Measurements from ENCODE around the gene B3GNT2.
"Not testable (repeated sequence)": the region's sequence is repeated elsewhere in the genome, so short reads cannot be mapped to it uniquely, and the experiment has no call there.

B3GNT2 gene

GRCh38 chr2:62184512-62185230 is 11.2 kb upstream of the B3GNT2 start:
- DNase-seq (ENCODE audit: insufficient read length, low spot score) (no peak), FAIRE-seq (no peak)

DNA sequence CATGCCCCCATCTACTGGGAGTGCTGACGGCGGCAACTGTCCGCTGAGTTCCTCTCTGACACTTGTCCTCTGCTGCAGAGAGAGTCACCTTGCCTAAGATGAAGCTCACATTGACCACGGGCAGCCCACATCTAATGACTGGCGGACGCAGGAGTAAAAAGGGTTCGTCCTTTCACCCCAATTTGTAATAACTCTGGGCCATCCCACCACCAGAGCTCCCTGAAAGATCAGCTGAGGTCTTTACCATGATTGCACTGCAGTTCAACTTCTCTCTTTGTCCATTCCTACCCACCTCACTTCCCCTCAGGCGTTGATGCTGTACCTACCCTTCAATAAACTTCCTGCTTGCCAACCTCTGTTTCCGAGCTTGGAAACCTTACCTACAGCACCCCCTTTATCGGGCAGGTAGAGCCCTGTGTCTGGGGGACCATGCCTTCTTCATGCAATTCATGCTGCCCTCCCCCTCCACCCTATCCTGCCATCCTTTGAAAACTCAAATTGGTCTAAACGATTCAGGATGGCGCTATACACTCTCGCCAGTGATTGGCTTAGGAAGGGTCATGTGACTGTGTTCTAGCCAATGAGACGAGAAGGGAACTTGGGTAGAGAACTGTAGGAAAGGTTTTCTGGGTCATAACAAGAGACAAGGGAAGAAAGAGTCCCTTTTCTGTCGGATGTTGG is 10.3 kb upstream of the B3GNT2 start:
- FAIRE-seq (no peak), DNase-seq (ENCODE audit: insufficient read length, low spot score) (no peak)

- no peak for FAIRE-seq
- DNase-seq (ENCODE audit: insufficient read length, low spot score), result no peak
Observed at GRCh38 chr2:62186156-62186905, 9.6 kb upstream of the B3GNT2 start.

GRCh38 chr2:62187246-62187645 is 8.7 kb upstream of the B3GNT2 start:
- DNase-seq (ENCODE audit: insufficient read length, low spot score) (no peak), FAIRE-seq (no peak)

DNA sequence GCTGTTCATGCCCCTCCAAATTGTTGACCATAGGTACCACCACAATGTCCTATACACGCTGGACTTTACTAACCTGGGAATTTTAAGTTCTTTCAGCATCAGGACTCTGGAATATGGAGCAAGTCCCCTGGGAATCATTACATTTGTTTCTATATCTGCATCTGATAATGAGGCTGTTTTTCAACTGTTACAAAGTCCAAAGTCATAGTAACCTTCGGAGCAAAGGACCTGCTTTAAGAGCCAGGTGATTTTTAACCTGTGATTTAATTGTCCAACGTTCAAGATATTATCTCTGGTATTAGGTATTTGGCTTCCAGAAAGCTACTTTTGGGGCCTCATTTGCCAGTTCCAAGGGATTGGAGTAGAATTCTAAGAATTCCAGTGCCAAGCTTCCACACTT is 7.5 kb upstream of the B3GNT2 start:
- DNase-seq (ENCODE audit: insufficient read length, low spot score) (no peak), FAIRE-seq (no peak)

DNA sequence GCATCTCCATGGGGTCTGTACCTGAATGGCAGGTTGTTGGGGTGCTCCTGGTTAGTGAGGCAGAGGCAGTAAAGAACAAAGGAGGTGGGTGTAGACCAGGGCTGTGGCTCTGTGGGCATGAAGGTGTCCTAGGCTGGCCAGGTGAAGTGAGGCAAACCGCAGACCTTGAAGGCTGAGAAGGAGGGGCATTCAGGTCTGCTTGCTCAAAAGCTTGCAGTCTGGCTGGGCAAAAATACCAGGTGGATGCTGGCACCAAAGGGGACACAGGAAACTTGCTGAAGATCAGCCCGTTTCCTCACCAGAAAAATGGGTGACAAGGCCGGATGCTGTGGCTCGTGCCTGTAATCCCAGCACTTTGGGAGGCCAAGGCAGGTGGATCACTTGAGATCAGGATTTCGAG is 6.7 kb upstream of the B3GNT2 start:
- DNase-seq (ENCODE audit: insufficient read length, low spot score) (no peak), FAIRE-seq (no peak)

DNA sequence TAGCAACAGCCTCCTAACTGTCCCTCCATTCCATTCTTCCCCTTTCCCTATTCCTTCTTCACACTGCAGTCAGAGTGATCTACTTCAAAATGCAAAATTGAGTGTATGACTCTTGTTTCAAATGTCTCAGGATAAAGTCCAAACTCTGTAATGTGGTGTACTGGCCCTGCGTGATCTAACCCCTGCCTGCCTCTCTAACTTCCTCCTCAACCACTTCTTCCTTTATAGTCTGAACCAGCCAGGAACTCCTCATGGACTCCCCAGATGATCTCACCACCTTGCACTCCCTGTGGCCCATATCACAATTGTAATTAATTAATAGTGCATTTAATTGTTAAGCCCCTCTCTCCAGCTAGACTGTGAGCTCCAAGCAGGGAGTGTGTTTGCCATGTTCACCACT is 3.1 kb upstream of the B3GNT2 start:
- DNase-seq (ENCODE audit: insufficient read length, low spot score) (no peak), FAIRE-seq (peak; percentile 18)

DNA sequence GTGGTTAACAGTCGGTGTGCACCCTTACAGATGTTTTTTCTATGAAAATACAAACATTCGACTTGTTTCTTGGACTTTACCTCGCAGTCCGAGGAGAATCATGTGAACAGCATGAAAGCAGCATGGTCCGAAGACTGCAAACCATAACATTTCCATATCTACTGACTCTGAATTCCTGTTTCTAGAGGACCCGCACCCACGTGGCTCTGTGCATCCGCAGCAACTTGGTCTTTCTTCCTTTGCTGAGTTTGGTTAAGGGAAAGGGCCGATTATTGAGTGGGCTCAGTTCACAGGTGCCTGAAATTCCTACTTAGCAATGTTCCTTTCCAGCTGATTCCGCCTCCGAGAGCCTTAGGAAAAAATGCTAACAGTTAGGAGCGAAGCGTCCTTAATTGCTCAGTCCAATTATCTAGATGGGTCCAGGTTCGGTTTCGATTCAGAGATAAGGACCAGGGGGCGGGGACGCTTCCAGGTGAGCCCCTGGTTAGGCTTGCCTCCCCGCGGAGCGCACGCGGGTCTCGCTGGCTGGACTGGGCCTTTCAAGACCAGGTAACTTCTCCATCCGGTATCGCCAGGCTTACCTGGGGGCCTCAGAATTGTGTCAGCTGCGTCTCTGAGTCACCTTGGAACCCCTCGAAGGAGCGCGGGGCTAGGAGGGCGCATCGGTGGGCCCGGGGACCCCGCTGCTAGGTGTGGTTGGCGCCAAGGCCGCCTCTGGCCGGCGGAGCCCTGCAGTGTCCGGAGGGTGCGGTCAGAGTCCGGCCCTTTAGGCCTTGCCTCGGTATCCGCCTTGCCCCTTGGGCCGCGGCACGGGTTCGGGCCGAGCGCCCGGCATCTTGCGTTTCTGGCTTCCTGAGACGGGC is 1.1 kb upstream of the B3GNT2 start:
- DNase-seq (ENCODE audit: insufficient read length, low spot score) (no peak), FAIRE-seq (peak; percentile 65)

DNA sequence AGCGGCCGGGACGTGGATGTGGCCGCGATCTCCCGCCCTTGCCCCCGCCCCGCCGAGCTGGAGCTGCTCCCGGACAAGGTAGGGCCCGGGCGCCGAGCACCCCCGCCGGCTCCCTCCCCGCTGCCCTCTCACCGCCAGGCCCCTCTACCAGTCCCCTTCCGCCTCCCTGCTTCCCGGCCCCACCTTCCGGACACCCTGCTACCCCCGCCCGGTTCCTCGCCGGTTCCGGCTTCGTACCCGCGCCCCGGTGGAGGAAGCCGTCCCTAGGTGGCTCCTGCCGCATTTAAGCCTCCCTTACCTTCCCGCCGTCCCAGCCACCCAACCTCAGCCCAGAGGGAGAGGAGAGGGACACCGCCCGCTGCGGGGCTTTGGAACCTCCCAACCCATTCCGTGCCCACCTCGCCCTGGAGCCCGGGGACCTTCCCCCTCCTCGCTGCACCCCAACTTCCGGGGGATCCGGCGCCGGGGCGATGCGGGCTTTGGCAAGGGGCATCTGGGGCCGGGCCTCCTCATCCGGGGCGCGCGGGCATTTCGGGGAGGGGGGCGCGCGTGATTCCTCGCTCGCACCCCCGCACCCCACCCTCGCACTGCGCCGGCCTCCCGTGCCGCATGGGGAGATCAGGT is 475 bp downstream of the B3GNT2 start:
- DNase-seq (ENCODE audit: insufficient read length, low spot score) (peak; percentile 15), FAIRE-seq (no peak)

GRCh38 chr2:62197011-62197924 is 1.4 kb downstream of the B3GNT2 start:
- DNase-seq (ENCODE audit: insufficient read length, low spot score) (no peak), FAIRE-seq (peak; percentile 33)

DNA sequence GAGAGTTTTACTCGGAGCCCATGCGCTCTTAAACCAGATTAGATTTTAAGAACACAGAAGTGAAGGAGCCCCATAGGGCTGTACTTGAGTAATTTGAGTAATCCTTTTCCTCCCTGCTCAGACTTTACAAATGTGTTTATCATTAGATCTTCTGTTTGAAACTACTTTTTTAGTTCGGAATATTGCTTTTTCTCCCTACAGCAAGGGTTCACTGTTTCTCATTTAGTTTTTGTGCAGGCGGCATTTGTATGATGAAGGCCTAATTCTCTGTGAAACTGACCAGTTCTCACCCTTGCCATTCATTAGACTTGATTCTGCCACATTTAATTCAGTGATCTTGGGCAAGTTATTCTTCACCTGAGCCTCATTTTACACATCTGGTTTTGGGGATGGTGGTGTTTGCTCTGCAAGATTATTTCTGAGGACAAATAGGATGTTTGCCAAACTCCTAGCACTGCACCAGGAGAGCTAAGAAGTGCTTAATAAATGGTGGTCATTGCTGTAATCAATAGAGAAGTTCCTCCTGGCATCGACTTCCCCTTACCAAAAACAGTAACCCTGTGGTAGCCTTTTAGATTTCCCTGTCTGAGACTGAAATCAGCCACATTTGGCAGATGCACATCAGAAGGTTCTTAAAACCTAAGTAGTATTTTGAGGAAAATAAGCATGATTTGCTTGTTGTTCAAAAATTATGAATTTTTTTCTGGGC is 2.2 kb downstream of the B3GNT2 start:
- DNase-seq (ENCODE audit: insufficient read length, low spot score) (peak; percentile 21), FAIRE-seq (peak; percentile 76)

DNA sequence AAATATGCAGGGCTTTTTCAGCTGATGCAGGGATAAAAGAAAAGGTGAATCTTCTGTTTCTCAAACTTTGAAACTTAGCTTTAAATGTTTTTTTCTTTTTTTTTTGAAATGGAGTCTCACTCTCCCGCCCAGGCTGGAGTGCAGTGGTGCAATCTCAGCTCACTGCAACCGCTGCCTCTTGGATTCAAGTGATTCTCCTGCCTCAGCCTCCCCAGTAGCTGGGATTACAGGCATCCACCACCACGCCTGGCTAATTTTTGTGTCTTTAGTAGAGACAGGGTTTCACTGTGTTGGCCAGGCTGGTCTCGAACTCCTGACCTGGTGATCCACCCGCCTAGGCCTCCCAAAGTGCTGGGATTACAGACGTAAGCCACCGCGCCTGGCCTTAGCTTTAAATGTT is 2.9 kb downstream of the B3GNT2 start:
- FAIRE-seq; DNase-seq (ENCODE audit: insufficient read length, low spot score): not testable (repeated sequence)

- no peak for FAIRE-seq
- no peak for DNase-seq (ENCODE audit: insufficient read length, low spot score)
Observed at GRCh38 chr2:62199392-62200125, 3.6 kb downstream of the B3GNT2 start.

DNA sequence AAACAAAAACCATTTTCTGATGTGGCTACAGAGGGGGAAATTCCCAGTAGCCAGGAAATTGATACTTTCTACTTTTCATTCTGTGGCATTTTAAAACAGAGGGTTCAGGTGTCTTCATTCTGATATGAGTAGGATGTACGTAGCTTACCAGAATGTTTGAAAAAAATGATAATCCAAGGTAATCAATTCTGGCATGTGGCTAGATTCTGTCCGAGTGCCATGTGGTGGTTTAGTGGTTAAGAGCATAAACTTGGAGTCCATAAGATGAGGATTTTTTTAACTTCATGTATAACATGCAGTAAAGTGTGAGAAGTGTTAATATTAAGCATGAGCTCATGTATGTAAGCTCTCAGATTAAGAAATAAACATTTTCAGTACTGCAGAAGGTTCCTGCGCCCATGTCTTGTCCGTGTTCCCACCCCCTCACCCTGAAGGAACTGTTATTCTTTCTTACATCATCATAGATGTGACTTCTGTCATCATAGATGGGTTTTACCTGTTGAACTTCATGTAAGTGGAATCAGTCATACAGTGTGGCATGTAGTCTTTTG is 4.5 kb downstream of the B3GNT2 start:
- FAIRE-seq, result no peak

GRCh38 chr2:62200868-62201267 is 5.0 kb downstream of the B3GNT2 start:
- FAIRE-seq (peak; percentile 49), DNase-seq (ENCODE audit: insufficient read length, low spot score) (no peak)

More for the DNA sequence above, 4.5 kb downstream of the B3GNT2 start:
- no peak for DNase-seq (ENCODE audit: insufficient read length, low spot score)

- FAIRE-seq (no peak), DNase-seq (ENCODE audit: insufficient read length, low spot score) (no peak)
Observed at GRCh38 chr2:62201307-62201706, 5.4 kb downstream of the B3GNT2 start.

- DNase-seq (ENCODE audit: insufficient read length, low spot score), result peak; percentile 39
- peak; percentile 92 for FAIRE-seq
Observed at GRCh38 chr2:62202019-62202722, 6.3 kb downstream of the B3GNT2 start.

All from GM19239 (cell line).